Astrocyte of the hippocampus (primary cell): ENCODE measurements around the gene SERPINB2.

Experiments
- DNase-seq: peaks from one replicate; pipeline ENCODE4 v3.0.0; 2011; ENCODE audit warnings: low read depth, low spot score

The SERPINB2 gene

DNA sequence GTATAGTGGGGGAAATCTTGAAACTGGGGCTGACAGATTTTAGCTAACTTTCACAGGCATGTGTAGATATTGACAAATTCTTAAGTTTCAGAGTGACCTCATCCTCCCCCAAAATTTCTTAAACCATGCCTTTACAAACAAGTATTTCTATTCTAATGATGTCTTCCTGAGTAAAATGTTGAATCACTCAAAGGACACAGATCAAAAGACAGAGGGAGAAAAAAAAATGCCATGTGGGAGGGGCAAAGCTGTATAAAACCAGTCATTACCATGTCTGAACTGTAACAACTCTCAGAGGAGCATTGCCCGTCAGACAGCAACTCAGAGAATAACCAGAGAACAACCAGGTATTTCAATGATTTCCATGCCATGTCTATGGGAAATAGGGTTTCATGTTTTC lies at the start of gene SERPINB2:
TSS of gene SERPINB2 (plus strand) at position 282 of the 400 bp plus-strand sequence. CDS start 3,740 bp downstream, outside the sequence.
- no peak for DNase-seq

DNA sequence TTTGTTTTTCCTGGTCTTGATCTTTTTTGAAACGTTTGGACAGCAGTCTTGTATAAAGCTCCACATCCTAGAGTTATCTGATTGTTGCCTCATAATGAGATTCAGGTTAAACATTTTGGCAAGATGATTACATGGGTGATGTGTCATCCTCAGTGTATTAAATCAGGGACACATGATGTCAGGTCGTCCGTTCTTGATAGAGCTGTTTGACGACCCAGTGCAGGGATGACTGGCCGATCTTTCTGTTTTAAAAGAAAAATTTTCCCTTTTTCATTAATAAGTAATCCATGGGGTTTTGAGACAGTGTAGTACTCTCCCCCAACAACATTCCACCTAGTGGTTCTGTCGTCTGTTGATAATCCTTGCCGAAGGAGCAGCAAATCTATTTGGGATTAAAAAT lies 44.5 kb upstream of the SERPINB2 start:
- DNase-seq = no peak

DNA sequence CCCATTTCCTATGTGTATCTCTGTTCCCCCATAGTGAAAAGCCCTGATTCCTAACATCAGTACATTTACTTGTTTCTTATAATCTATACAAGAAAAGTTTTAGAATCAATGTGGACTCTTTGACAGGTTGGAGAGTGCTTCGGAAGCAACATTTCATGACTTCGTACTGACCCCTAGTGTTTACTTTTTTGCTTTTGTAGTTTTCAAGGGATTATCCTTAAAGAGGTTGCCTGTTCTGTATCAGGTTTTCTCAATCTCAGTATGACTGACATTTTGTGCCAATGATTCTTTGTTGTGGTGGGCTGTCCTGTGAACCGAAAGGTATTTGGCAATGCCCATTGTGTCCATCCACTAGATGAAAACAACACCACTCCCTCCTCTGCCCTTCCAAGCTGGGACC lies 43.3 kb upstream of the SERPINB2 start:
- DNase-seq = peak; percentile 47

GRCh38 chr18:63848159-63848558 lies 39.3 kb upstream of the SERPINB2 start:
- peak; percentile 63 for DNase-seq

GRCh38 chr18:63850020-63850419 lies 37.5 kb upstream of the SERPINB2 start:
- DNase-seq = peak; percentile 20

DNA sequence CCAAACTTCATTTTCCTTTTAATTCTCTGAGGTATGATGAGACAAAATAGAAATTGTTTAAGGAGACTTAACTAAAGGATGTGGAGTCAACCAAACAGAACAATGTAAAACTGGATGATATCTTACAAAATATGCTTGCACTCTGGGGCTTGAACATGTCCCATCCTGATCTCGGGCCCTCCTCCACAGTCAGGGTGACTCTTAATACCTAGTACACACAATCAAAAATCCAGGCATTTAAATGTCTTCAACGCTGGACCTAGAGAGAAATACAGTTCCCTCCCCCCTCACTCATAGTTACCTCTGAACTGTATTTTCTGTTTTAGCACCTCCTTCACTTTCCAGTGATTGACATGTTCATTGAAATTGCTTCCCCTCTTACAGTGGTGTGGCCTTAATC lies 36.9 kb upstream of the SERPINB2 start:
- DNase-seq = no peak

GRCh38 chr18:63858456-63858855 lies 29.0 kb upstream of the SERPINB2 start:
- no peak for DNase-seq

DNA sequence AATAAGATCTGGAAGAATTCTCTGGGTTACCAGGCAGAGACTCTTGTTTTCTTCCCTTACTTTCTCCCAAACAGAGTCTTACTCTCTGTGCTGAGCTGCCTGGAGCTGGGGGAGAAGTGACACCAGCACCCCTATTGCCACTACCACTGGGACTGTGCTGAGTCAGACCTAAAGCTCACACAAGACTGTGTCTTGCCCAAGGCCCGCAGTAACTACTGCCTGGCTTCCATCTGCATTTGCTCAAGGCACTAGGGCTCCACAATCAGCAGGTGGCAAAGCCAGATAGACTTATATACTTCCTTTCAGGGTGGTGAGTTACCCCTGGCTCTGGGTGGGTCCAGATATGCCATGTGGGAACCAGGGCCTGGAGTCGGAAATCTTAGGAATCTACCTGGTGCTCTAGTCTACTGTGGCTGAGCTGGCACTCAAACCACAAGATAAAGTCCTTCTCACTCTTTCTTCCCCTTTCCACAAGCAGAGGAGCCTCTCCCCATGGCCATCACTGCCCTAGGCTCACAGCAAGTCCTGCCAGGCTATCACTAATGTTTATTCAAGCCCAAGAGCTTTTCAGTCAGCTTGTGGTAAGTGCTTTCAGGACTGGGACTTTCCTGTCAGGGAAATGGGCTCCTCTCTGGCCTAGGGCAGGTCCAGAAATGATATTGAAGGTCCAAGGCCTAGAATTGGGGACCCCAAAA lies 27.6 kb upstream of the SERPINB2 start:
- no peak for DNase-seq

DNA sequence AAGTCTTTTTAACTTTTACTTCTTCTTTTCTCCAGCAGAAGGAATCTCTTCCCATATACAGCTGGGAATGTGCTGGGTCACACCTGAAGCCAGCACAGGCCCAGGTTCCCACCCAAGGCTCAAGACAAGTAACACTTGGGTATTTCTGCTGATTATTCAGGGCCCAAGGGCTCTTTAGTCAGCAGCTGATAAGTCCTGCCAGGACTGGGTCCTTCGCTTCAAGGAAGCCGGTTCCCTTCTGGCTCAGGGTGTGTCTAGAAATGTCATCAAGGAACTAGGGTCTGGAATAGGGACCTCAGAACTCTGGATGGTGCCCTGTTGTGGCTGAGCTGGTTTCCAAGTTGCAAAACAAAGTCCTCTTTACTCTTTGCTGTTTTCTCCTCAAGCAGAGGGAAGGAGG lies 27.0 kb upstream of the SERPINB2 start:
- DNase-seq = no peak

DNA sequence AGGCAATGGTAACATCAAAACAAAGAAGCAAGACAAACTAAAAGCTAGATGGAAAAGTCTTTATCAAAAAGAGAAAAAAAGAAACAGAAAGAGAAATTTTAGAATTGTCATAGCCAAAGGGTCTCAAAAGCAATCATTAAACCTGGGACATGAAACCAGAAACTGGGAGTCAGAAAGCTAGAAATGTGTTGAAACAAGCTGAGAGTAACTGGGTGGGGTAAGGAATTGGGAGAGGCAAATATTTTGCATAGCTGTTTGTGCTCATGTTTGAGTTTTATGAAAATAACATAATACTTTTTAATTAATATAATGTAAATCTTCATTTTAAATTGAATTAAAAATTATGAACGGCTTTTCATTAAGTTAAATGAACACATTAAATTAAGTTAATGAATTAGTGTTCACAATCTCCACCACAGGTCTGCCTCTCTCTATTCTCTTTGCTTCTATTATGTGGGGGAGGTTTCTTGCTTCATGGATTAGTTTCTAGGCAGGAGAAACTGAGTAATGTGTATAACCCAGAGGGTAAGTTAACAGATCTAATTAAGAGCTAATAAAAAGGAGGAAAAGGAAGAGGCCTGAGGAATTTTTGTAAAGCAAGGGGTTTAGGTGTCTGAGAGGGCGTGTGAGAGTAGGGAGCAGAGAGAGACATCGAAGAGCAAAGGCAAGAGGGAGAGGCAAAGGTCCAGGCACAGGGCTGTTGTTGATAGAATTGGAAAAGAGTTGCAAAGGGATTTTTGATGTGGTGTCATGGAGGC lies 20.0 kb upstream of the SERPINB2 start:
- DNase-seq = no peak

DNA sequence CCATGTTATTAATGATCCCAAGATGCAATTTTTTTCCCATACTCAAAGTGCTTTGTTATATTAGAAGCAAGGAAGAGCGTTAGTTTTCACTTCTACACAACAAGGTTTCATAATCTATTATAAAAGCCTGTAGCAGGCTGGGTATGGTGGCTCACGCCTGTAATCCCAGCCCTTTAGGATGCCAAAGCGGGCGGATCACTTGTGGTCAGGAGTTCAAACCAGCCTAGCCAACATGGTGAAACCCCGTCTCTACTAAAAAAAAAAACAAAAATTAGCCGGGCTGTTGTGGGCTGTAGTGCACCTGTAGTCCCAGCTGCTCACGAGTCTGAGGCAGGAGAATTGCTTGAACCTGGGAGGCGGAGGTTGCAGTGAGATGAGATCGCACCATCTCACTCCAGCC lies 19.0 kb upstream of the SERPINB2 start:
- no peak for DNase-seq

GRCh38 chr18:63869374-63869773 lies 18.1 kb upstream of the SERPINB2 start:
- DNase-seq = no peak

DNA sequence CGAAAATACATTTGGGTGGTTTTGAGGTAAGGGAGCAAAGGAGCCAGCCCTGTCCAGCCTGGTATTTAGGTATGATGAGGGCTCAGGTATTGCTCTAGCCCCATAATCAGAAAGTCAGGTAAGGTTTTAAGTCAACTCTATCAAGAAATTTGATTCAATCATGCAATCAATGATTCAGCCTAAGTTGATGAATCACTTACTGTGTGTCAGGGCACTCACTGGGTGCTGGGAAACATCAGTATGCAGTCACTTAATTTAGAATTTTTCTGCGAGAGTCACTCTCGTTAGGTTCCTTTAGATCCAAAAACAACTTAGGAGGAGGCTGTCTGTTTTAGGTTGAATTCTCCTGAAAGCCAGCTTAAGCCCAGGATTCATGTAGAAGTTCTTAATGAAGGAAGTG lies 17.7 kb upstream of the SERPINB2 start:
- DNase-seq = no peak

- DNase-seq = no peak
These were observed 15.7 kb upstream of the SERPINB2 start for GRCh38 chr18:63871836-63872235.

- no peak for DNase-seq
These were observed 14.9 kb upstream of the SERPINB2 start for GRCh38 chr18:63872586-63872985.

DNA sequence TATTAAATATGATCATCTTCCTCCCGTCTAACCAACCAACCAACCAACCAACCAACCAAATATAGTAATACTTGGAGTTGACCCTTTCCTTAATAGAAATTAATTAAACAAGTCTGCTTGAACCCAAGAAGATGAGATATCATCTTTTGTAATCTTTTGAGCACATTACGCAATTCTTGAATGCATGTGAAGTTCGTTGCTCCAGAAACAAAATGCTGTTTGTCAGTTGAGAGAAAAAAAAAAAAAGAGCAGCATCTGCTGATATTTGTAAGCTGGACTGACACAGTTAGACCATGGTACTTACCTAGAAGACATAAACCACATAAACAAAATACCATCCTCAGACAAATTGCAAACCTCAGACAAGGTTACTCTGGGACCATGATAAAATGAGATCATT lies 9.2 kb upstream of the SERPINB2 start:
- no peak for DNase-seq

GRCh38 chr18:63878925-63879324 lies 8.6 kb upstream of the SERPINB2 start:
- DNase-seq = no peak

- no peak for DNase-seq
These were observed 7.8 kb upstream of the SERPINB2 start for GRCh38 chr18:63879709-63880108.

DNA sequence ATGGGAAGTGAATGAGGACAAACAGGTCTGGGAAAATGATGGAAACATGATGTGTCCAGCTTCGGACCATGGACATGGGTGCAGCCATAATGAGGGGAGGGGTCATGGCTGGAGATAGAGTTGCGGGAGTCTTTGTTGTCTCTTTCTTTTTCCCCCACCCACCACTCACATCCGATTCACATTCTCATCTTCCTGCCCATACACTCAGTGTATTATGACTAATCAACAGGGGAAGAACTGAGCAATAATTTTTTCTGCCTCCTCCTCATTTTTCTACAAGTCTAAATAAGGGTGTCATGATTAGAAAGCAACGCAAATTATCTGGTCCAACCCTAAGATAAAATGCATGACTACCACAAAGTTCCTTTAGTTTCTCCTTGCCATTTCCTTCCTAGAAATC lies 5.7 kb upstream of the SERPINB2 start:
- no peak for DNase-seq

DNA sequence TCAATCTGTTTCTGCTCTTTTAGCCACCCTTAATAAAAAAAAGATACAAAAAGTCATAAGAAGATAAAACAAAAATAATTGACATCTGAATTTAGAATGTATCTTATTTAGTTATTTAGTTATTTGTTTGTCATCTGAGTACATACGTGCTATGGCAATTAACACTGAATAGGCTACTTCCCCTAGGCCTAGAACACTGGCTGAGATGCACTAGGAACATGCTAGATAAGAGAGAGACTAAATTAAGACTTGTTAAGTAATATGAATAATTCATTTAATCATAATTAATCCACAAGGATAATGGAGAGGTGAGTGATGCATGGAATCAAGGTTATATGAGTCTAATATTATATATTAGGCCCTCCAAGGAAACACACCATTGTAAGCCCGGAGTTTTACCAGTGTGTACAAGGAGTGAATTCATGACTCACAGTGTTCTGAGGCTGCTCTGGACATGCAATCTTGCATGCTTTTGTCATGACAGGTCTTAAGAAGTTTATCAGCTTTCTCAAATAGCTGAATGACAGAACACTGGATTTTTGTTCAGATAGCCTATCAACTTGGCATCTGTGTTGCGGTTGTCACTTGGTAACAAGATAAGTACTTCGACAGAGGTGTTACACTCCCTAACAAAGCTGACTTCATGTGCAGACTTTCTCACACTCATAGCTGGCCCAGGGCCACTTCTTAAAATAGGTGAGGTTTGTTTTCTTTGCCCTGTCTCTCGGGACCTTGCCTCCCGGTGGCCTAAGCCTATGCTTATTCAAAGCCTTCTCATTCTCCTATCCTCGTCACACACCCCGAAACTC lies 5.0 kb upstream of the SERPINB2 start:
- DNase-seq = peak; percentile 87

GRCh38 chr18:63883617-63884016 lies 3.9 kb upstream of the SERPINB2 start:
- DNase-seq = no peak

- DNase-seq = no peak
These were observed 1.1 kb downstream of the SERPINB2 start for GRCh38 chr18:63888470-63889190.
